ENCODE results near the gene PCDH15. TPM values are rescaled to one million over a fixed set of nuclear protein-coding genes. Genes with fewer than 3 reads are reported as not detected.

Gene PCDH15
- total and polyA plus RNA-seq, 9 of the 15 experiments (the other 6 are each of a cell fraction or from before 2014, with no cell fraction given), result not detected

- no peak for DNase-seq (ENCODE audit: extremely low read depth in 1 of 4, low spot score in 3 of 4)
- H2AFZ ChIP-seq (ENCODE audit: low read depth, low read length), result no peak overlapping the region
- CTCF ChIA-PET (ENCODE audit: low intra/inter-chr PET ratio), result no interaction called here
- no peak overlapping the region for H3K9ac ChIP-seq (ENCODE audit: insufficient read depth in 1 of 2, low read depth in 2 of 2, low read length in 2 of 2)
- H3K4me3 ChIP-seq, result no peak overlapping the region
- WGBS (ENCODE audit: insufficient coverage, low coverage, missing lambda C conversion rate), result 2% methylated on average over 2 of the region's 2 CpGs
- no peaks in the 10 kb centered on the region for H3K79me2 ChIP-seq (ENCODE audit: control insufficient read depth, insufficient read depth, low read length)
- no peaks in the 10 kb centered on the region for H3K27me3 ChIP-seq (ENCODE audit: control insufficient read depth in 2 of 2, insufficient read depth in 2 of 2, low read length in 2 of 2)
- no peaks in the 10 kb centered on the region for H3K9me1 ChIP-seq (ENCODE audit: control insufficient read depth, insufficient read depth, low read length)
- no peak overlapping the region for H3K27ac ChIP-seq (ENCODE audit: extremely low read depth, low read depth, low read length)
- no peak for FAIRE-seq
- H4K20me1 ChIP-seq (replicated peaks; ENCODE audit: control insufficient read depth, insufficient read depth, low read length), result no peaks in the 10 kb centered on the region
- in situ Hi-C loops (cut with MboI) (no loop called here), intact Hi-C loops (cut with micrococcal nuclease) (no loop called here)
- TF ChIP-seq PREB (CRISPR knock-in tag; IDR thresholded peaks at IDR 0.05) (no peak), EWSR1 (IDR thresholded peaks at IDR 0.05; ENCODE audit: borderline replicate concordance, low read depth, partially characterized antibody) (no peak), HLTF (IDR thresholded peaks at IDR 0.05) (no peak), CGGBP1 (CRISPR knock-in tag; IDR thresholded peaks at IDR 0.05) (no peak)
- no peak overlapping the region for H3K4me2 ChIP-seq (ENCODE audit: insufficient read depth, low read length)
- H3K9me3 ChIP-seq (replicated peaks; ENCODE audit: control insufficient read depth, insufficient read depth, low read depth, low read length), result peaks cover 4% of the 10 kb centered on the region; the same call in 1 of the 2 replicates
- ATAC-seq, result no peak
- no peaks in the 10 kb centered on the region for H3K36me3 ChIP-seq (ENCODE audit: control insufficient read depth, insufficient read depth, low read length)
- no peaks in the 10 kb centered on the region for H3K4me1 ChIP-seq (replicated peaks in 1 of 2; ENCODE audit: control insufficient read depth in 2 of 2, insufficient read depth in 2 of 2, low read length in 2 of 2)
- POLR2A ChIA-PET, result no interaction called here
- no TSS peak for BruUV-seq (replicated peaks)
These were observed 14.6 kb upstream of the PCDH15 start for GRCh38 chr10:54815583-54815982.

Measured in K562 (cell line).